ENCODE results near the gene STXBP6.

DNA sequence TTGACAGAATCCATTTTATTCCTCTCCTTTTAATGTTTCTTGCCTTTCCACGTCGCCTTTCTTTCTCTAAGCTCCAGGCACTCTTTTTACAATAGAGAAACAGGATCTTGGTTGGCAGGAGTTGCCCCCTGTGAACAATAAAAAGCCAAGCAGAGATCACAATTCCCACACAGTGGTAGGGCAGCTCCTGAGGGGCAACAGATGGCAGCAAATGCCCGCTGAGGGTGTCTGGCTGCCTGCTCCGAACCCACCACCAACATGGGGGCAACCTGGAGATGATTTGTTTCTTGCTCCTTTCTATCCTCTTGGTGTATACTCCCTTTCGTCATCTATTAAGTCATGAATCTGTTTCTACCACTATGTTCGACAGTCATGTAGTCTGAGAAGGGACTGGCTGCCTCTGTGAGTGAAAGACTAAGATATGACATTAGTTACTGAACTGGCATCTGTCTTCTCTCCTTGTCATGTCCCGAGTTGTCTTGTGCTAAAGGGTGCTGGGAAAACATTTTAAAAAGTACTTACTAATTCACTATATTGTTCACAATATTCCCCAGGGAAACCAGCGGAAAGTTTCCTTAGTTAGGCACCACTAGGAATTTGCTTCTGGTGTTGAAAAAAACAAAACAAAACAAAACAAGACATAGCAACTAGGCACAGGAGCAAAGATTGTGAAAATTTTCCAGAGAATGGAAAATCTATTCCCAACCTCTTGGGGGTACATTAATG lies 170.1 kb downstream of the STXBP6 start:
- TF ChIP-seq CTCF (IDR thresholded peaks at IDR 0.05; ENCODE audit: extremely low read depth in 1 of 2, insufficient read depth in 1 of 2, low read depth in 1 of 2, low read length in 2 of 2) (no peak), MYC (IDR thresholded peaks at IDR 0.05; ENCODE audit: low read depth, low read length) (no peak), JUN (IDR thresholded peaks at IDR 0.05; ENCODE audit: borderline replicate concordance, insufficient read depth, insufficient read length, low read depth) (no peak), POLR2AphosphoS5 (IDR thresholded peaks at IDR 0.05; ENCODE audit: insufficient read depth, low read depth, low read length) (no peak), POLR2A (IDR thresholded peaks at IDR 0.05; ENCODE audit: low read depth, low read length) (no peak), EZH2 (IDR thresholded peaks at IDR 0.05; ENCODE audit: borderline replicate concordance, low read depth, low read length, severe bottlenecking) (no peak), GATA2 (IDR thresholded peaks at IDR 0.05; ENCODE audit: insufficient read depth, insufficient read length, low read depth, low read length) (no peak), FOS (IDR thresholded peaks at IDR 0.05; ENCODE audit: borderline replicate concordance, insufficient read depth, low read length) (no peak)
- TF ChIP-seq, protein P1, sequence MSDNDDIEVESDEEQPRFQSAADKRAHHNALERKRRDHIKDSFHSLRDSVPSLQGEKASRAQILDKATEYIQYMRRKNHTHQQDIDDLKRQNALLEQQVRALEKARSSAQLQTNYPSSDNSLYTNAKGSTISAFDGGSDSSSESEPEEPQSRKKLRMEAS (IDR thresholded peaks at IDR 0.05; ENCODE audit: insufficient read depth, insufficient read length), result no peak

Measured in endothelial cell of umbilical vein (primary cell).